Peyer's patch (tissue), 4 donors: Measurements from ENCODE around the gene HAPLN3. TPM values are rescaled to one million over a fixed set of nuclear protein-coding genes. Genes with fewer than 3 reads are reported as not detected.

Experiments
- DNase-seq, 3 donors: peaks; one replicate each; pipeline ENCODE4 v3.0.0-alpha.2; 2017 to 2019
- H3K27ac ChIP-seq, 4 donors: fragments of 200-600 bp; sonication (generic); one replicate each; pipeline ENCODE4 v1.5.1; 2016 to 2019
- H3K27me3 ChIP-seq, 2 donors: fragments of 200-600 bp; sonication (generic); one replicate each; pipeline ENCODE4 v1.5.1; 2019
- H3K36me3 ChIP-seq, 3 donors: fragments of 200-600 bp; sonication (generic); one replicate each; pipeline ENCODE4 v1.5.1; 2016 to 2019
- H3K4me1 ChIP-seq, 4 donors: fragments of 200-600 bp; sonication (generic); one replicate each; pipeline ENCODE4 v1.5.1; 2016 to 2019
- H3K4me3 ChIP-seq, 4 donors: fragments of 200-600 bp; sonication (generic); 1 replicate in 3 of 4; 2 replicates in 1 of 4; pipeline ENCODE4 v1.5.1; 2016 to 2019; ENCODE audit warnings: mild to moderate bottlenecking in 1 of 4
- H3K9me3 ChIP-seq, 4 donors: fragments of 200-600 bp; sonication (generic); one replicate each; pipeline ENCODE4 v1.5.1; 2016 to 2019; ENCODE audit warnings: mild to moderate bottlenecking in 1 of 4
- POLR2A ChIP-seq, 2 donors: fragments of 450-650 bp; IDR thresholded peaks; one replicate each; pipeline ENCODE4 v1.5.1; 2017; ENCODE audit warnings: antibody characterized with exemption in 2 of 2, mild to moderate bottlenecking in 2 of 2, moderate library complexity in 2 of 2
- total RNA-seq, 4 donors: library from RNA; depleted of rRNA; stranded (reverse); fragments of >200 nt; gene quantifications; one replicate each; pipeline ENCODE4 v1.1.0, GENCODE V29; 2016
- TF ChIP-seq, protein P1 (sequence below), 6 experiments: fragments of 450-650 bp in 4 of 6; fragments of 200-600 bp in 2 of 6; sonication (generic) in 1 of 6; IDR thresholded peaks; one replicate each; pipeline ENCODE4 v1.5.1; 2017 to 2019; ENCODE audit warnings: antibody characterized with exemption in 6 of 6, mild to moderate bottlenecking in 3 of 6, moderate library complexity in 1 of 6

The HAPLN3 gene
- total RNA-seq, 4 donors from 2014 or later: 3.7 to 21.5 (median 5.6) TPM

DNA sequence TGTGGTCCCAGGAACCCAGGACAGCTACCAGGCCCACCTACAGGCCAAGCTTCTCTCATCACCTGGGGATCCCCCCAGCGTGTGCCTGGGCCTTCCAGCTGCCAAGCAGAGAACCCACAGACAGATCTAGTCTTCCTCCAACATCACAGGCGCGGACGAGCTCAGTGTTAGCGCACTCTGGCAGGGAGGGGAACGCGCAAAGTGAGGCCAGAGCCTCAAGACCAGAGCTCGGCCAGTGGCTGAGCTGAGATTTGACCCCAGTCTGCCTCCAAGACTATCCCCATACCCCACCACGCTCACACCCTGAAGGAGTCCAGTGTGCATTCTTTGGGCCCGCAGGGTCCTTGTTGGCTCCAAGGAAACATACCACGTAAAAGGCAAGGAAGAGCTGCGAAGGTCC is 12.8 kb upstream of the HAPLN3 start:
- no peaks in the 10 kb centered on the region for H3K27me3 ChIP-seq
- TF ChIP-seq, protein P1, sequence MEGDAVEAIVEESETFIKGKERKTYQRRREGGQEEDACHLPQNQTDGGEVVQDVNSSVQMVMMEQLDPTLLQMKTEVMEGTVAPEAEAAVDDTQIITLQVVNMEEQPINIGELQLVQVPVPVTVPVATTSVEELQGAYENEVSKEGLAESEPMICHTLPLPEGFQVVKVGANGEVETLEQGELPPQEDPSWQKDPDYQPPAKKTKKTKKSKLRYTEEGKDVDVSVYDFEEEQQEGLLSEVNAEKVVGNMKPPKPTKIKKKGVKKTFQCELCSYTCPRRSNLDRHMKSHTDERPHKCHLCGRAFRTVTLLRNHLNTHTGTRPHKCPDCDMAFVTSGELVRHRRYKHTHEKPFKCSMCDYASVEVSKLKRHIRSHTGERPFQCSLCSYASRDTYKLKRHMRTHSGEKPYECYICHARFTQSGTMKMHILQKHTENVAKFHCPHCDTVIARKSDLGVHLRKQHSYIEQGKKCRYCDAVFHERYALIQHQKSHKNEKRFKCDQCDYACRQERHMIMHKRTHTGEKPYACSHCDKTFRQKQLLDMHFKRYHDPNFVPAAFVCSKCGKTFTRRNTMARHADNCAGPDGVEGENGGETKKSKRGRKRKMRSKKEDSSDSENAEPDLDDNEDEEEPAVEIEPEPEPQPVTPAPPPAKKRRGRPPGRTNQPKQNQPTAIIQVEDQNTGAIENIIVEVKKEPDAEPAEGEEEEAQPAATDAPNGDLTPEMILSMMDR (IDR thresholded peaks at IDR 0.05): no peak
- TF ChIP-seq POLR2A (IDR thresholded peaks at IDR 0.05): no peak
- H3K4me1 ChIP-seq: peaks cover 0 to 8% (median 2%) of the 10 kb centered on the region in 4 donors
- no peaks in the 10 kb centered on the region for H3K36me3 ChIP-seq
- no peak for DNase-seq
- no peak overlapping the region for H3K27ac ChIP-seq
- H3K4me3 ChIP-seq: no peak overlapping the region
- no peaks in the 10 kb centered on the region for H3K9me3 ChIP-seq

DNA sequence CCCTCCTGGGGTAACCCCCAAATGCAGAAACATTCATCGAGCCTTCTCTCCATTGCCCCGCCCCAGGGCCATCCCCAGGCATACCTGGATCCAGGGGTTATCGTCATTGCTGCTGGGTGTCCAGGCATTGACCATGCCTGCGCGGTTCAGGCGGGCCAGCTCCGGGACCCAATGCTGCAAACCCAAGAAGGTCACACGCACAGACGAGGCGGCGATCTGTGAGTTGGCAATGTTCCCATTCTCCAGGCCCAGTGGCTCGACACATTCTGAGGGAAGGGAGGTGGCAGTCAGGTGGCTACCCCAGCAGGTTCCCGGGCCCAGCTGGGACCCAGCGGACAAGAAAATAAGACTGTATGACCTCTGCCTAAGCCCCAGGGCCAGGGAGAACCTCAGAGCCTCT is 11.8 kb upstream of the HAPLN3 start:
- H3K27ac ChIP-seq: no peak overlapping the region
- DNase-seq: no peak
- no peaks in the 10 kb centered on the region for H3K9me3 ChIP-seq
- no peak overlapping the region for H3K4me3 ChIP-seq
- H3K36me3 ChIP-seq: no peaks in the 10 kb centered on the region
- TF ChIP-seq, protein P1 (IDR thresholded peaks at IDR 0.05): no peak
- TF ChIP-seq POLR2A (IDR thresholded peaks at IDR 0.05): no peak
- no peaks in the 10 kb centered on the region for H3K27me3 ChIP-seq
- peaks cover 0 to 8% (median 2%) of the 10 kb centered on the region in 4 donors for H3K4me1 ChIP-seq

DNA sequence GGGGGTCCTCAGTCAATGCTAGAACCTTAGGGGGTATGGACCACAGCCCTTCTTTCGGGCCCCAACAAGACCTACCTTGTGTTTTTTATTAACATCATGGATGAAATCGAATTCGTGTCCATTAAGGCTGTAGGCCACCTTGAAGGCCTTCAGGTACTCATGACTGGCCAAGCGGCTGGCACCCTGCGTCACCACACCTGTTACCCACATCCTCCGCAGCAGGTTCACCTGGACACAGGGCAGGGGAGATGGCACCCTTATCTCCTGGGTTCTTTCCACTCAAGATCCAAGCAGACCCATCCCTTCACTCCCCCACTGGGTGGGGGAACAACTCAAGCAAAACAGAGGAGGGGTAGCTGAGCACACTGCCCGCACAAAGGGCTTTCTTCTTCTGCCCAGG is 11.2 kb upstream of the HAPLN3 start:
- no peaks in the 10 kb centered on the region for H3K27me3 ChIP-seq
- TF ChIP-seq, protein P1 (IDR thresholded peaks at IDR 0.05): no peak
- no peak for TF ChIP-seq POLR2A (IDR thresholded peaks at IDR 0.05)
- DNase-seq: no peak

DNA sequence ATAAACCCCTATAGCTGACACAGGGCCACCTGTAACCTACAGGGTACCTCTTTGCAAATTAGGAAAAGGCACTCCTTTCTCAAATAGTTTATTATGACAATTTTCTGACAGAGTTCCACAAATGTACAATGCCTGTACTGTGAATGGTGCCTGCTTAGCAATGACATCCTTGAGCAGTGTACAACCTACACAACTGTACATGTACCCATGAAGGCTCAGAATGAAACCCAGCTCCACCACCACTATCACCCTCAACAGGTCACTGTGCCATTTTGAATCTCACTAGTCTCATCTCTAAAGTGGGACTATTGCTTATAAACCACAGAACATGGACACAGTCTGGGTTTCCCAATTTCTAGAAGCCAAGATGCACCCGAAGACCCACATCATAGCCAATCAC is 10.8 kb upstream of the HAPLN3 start:
- H3K27ac ChIP-seq: no peak overlapping the region
- no peaks in the 10 kb centered on the region for H3K36me3 ChIP-seq

More for the DNA sequence above, 11.2 kb upstream of the HAPLN3 start:
- H3K4me3 ChIP-seq: no peak overlapping the region
- H3K4me1 ChIP-seq: peaks cover 0 to 8% (median 2%) of the 10 kb centered on the region in 4 donors
- no peaks in the 10 kb centered on the region for H3K9me3 ChIP-seq
- no peak overlapping the region for H3K27ac ChIP-seq
- no peaks in the 10 kb centered on the region for H3K36me3 ChIP-seq

DNA sequence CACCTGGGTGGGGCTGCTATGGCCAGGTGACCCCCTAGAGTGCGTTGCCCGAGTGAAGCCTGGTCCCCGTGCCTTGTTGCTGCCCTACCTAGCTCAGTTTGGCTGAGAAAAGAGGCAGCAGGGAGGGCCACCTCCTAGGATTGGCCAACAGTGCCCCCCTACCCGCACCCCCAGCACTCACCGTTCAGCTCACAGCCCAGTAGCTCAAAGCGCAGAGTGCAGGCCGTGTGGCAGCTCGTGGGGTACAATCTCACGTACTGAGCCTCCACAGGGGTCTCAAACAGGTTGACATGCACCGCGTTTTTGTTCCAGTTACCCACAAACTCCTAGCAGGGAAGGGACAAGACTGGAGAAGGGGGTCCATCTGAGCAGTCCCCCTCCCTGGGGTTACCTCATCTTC is 10.2 kb upstream of the HAPLN3 start:
- no peak for TF ChIP-seq POLR2A (IDR thresholded peaks at IDR 0.05)
- TF ChIP-seq, protein P1 (IDR thresholded peaks at IDR 0.05): no peak
- no peaks in the 10 kb centered on the region for H3K36me3 ChIP-seq
- peaks cover 0 to 8% (median 2%) of the 10 kb centered on the region in 4 donors for H3K4me1 ChIP-seq
- no peak overlapping the region for H3K4me3 ChIP-seq
- H3K27me3 ChIP-seq: no peaks in the 10 kb centered on the region
- DNase-seq: no peak
- H3K27ac ChIP-seq: no peak overlapping the region
- H3K9me3 ChIP-seq: no peaks in the 10 kb centered on the region

More for the DNA sequence above, 10.8 kb upstream of the HAPLN3 start:
- Histone ChIP-seq H3K4me1 (peaks cover 0 to 8% (median 2%) of the 10 kb centered on the region in 4 donors), H3K4me3 (no peak overlapping the region), H3K27me3 (no peaks in the 10 kb centered on the region), H3K9me3 (no peaks in the 10 kb centered on the region)
- TF ChIP-seq, protein P1 (IDR thresholded peaks at IDR 0.05): no peak
- TF ChIP-seq POLR2A (IDR thresholded peaks at IDR 0.05): no peak
- DNase-seq: no peak
